T-cell (primary cell): ENCODE results near the gene PSMD6. TPM values are rescaled to one million over a fixed set of nuclear protein-coding genes. Genes with fewer than 3 reads are reported as not detected.

Experiments
- ATAC-seq, 4 experiments: fragments of 200-7000 bp in 3 of 4; fragments of 150-1000 bp in 1 of 4; cut with Tn5 transposase; replicated peaks in 1 of 4; 1 replicate in 3 of 4; 2 replicates in 1 of 4; pipeline ENCODE4 v1.10.0; 2021; ENCODE audit warnings: moderate library complexity in 3 of 4, mild to moderate bottlenecking in 2 of 4, moderate number of reproducible peaks in 1 of 4
- CTCF ChIA-PET, 2 donors: fragments of 300-600 bp; sonication (Branson Sonifier 250); formaldehyde crosslinking; loops; one replicate each; lab custom pipeline; 2022; ENCODE audit warnings: antibody characterized with exemption in 2 of 2; lab: Charles Lee
- POLR2A ChIA-PET, 2 donors: fragments of 300-600 bp; sonication (Branson Sonifier 250); formaldehyde crosslinking; loops; one replicate each; lab custom pipeline; 2022; ENCODE audit warnings: antibody characterized with exemption in 2 of 2; lab: Charles Lee
- DNase-seq, 35 experiments: peaks; one replicate each; pipeline versions ENCODE4 v3.0.0 to v3.0.0-alpha.2; 2013 to 2023
- H3K27ac ChIP-seq: one replicate; pipeline ENCODE4 v1.5.1; 2013; ENCODE audit warnings: low read length
- H3K27me3 ChIP-seq, 2 experiments: replicated peaks in 1 of 2; 1 replicate in 1 of 2; 2 replicates in 1 of 2; pipeline versions ENCODE4 v1.6.1 to v1.7.0; 2013; ENCODE audit warnings: low read length in 1 of 2, mixed read lengths in 1 of 2; ENCODE audit not compliant: control insufficient read depth in 2 of 2, insufficient read depth in 2 of 2; ENCODE audit errors: extremely low read depth in 1 of 2
- H3K36me3 ChIP-seq, 2 donors: 1 replicate in 1 of 2; 2 replicates in 1 of 2; pipeline versions ENCODE4 v1.6.1 to v1.7.0; 2013; ENCODE audit warnings: low read length in 1 of 2; ENCODE audit not compliant: control insufficient read depth in 2 of 2, insufficient read depth in 1 of 2; ENCODE audit errors: extremely low read depth in 1 of 2
- H3K4me1 ChIP-seq, 2 experiments: 1 replicate in 1 of 2; 2 replicates in 1 of 2; pipeline versions ENCODE4 v1.6.1 to v1.7.0; 2013; ENCODE audit warnings: low read length in 2 of 2, mixed read lengths in 1 of 2; ENCODE audit not compliant: insufficient read depth in 2 of 2, control insufficient read depth in 1 of 2; ENCODE audit errors: extremely low read depth in 1 of 2
- H3K4me3 ChIP-seq, 2 donors: 1 replicate in 1 of 2; 2 replicates in 1 of 2; pipeline versions ENCODE4 v1.5.1 to v1.7.0; 2013; ENCODE audit warnings: mild to moderate bottlenecking in 2 of 2, low read length in 1 of 2, moderate library complexity in 1 of 2; ENCODE audit not compliant: control insufficient read depth in 1 of 2; ENCODE audit errors: extremely low read depth in 1 of 2
- H3K9me3 ChIP-seq: 2 replicates; pipeline ENCODE4 v1.7.0; 2013
- H3K27ac Mint-ChIP-seq, 2 donors: one replicate each; pipeline ENCODE4 v1.8.0; 2020 to 2021; ENCODE audit warnings: mild to moderate bottlenecking in 2 of 2, mixed read lengths in 2 of 2
- H3K27me3 Mint-ChIP-seq, 2 donors: one replicate each; pipeline ENCODE4 v1.8.0; 2021 to 2022; ENCODE audit warnings: mixed read lengths in 2 of 2
- H3K36me3 Mint-ChIP-seq: one replicate; pipeline ENCODE4 v1.8.0; 2021; ENCODE audit warnings: mixed read lengths
- H3K4me1 Mint-ChIP-seq, 3 donors: one replicate each; pipeline ENCODE4 v1.8.0; 2020 to 2022; ENCODE audit warnings: mixed read lengths in 3 of 3, mild to moderate bottlenecking in 1 of 3
- H3K4me3 Mint-ChIP-seq, 3 donors: one replicate each; pipeline ENCODE4 v1.8.0; 2020 to 2022; ENCODE audit warnings: mild to moderate bottlenecking in 3 of 3, mixed read lengths in 3 of 3, moderate library complexity in 3 of 3
- H3K9me3 Mint-ChIP-seq, 3 donors: one replicate each; pipeline ENCODE4 v1.8.0; 2020 to 2022; ENCODE audit warnings: mixed read lengths in 3 of 3
- WGBS: methylation state at CpG from one replicate; pipeline ENCODE4 v1.1.5; 2013; ENCODE audit warnings: missing lambda C conversion rate; ENCODE audit not compliant: insufficient coverage; 5-methylcytosine and 5-hydroxymethylcytosine counted together
- total RNA-seq, 35 experiments: library from RNA in 6 of 35; stranded (reverse) in 6 of 35; fragments of 120-200 nt in 1 of 35; gene quantifications; one replicate each; pipeline versions ENCODE4 v1.2.1 to v1.2.4 and lab custom pipeline; 2013 to 2026

Gene PSMD6
- 10 to 100 TPM; 60.2 to 95.4 (median 73.2) TPM for total RNA-seq
- total RNA-seq (2013), result 67.2 TPM
- total RNA-seq (lab: John Stamatoyannopoulos, UW), result 75.4 to 260 (median 107) reads per million in 29 experiments

- CTCF ChIA-PET, result interaction anchor here (0.6 to 1.8 kb wide), 25 partner anchors 11 to 464 kb away, joined by 3 to 16 read pairs (median 4); no protein-coding TSS in a partner anchor
- peaks cover 12% of the 10 kb centered on the region for H3K36me3 Mint-ChIP-seq
Measured at GRCh38 chr3:64023187-64023860, at the start of gene PSMD6. Gene PSMD6, minus strand, starts transcription at chr3:64023494. Its CDS starts 75 bp downstream, at chr3:64023419.

GRCh38 chr3:64072126-64072525 lies 48.8 kb upstream of the PSMD6 start:
- Histone ChIP-seq H3K27ac (no peak overlapping the region), H3K36me3 (no peaks in the 10 kb centered on the region), H3K4me1 (no peaks in the 10 kb centered on the region), H3K4me3 (no peak overlapping the region), H3K27me3 (peaks cover 0 to 9% of the 10 kb centered on the region in 2 experiments), H3K9me3 (no peaks in the 10 kb centered on the region)
- Mint-ChIP-seq H3K9me3 (no peaks in the 10 kb centered on the region), H3K27ac (no peak overlapping the region), H3K4me3 (no peak overlapping the region), H3K27me3 (peaks cover 26 to 44% of the 10 kb centered on the region in 2 donors), H3K4me1 (no peaks in the 10 kb centered on the region), H3K36me3 (no peaks in the 10 kb centered on the region)
- ATAC-seq (no peak), DNase-seq (no peak)
- CTCF ChIA-PET, result no interaction called here
- 78% methylated on average over 2 of the region's 2 CpGs for WGBS
- POLR2A ChIA-PET, result no interaction called here

More at GRCh38 chr3:64023187-64023860, at the start of gene PSMD6:
- Histone ChIP-seq H3K36me3 (peaks cover 0 to 28% of the 10 kb centered on the region in 2 donors), H3K4me3 (peak within 1 kb of the TSS; percentile 75 to 85), H3K27ac (peak within 1 kb of the TSS; percentile 69), H3K27me3 (no peaks in the 10 kb centered on the region), H3K4me1 (peaks cover 10 to 26% of the 10 kb centered on the region in 2 experiments), H3K9me3 (no peaks in the 10 kb centered on the region)
- DNase-seq (peak; percentile 77 to 97 (median 88)), ATAC-seq (peak; percentile 93 to 97 (median 96))
- H3K27ac Mint-ChIP-seq, result peak within 1 kb of the TSS; percentile 87 to 93
- POLR2A ChIA-PET, result interaction anchor here (0.7 to 1.1 kb wide), 4 partner anchors 11 to 55 kb away, joined by 3 to 5 read pairs (median 4); no protein-coding TSS in a partner anchor
- H3K4me3 Mint-ChIP-seq, result peak within 1 kb of the TSS; percentile 88
- under 1% methylated on average over 56 of the region's 59 CpGs for WGBS
- H3K4me1 Mint-ChIP-seq, result peaks cover 34 to 39% (median 38%) of the 10 kb centered on the region in 3 donors
- no peaks in the 10 kb centered on the region for H3K9me3 Mint-ChIP-seq
- H3K27me3 Mint-ChIP-seq, result peaks cover 13 to 16% of the 10 kb centered on the region in 2 donors

- POLR2A ChIA-PET, result no interaction called here
- no peaks in the 10 kb centered on the region for H3K9me3 Mint-ChIP-seq
- no peak overlapping the region for H3K4me3 ChIP-seq
- H3K36me3 ChIP-seq, result no peaks in the 10 kb centered on the region
- H3K9me3 ChIP-seq, result no peaks in the 10 kb centered on the region
- ATAC-seq (no peak), DNase-seq (no peak)
- H3K27me3 Mint-ChIP-seq, result peaks cover 30 to 41% of the 10 kb centered on the region in 2 donors
- no peak overlapping the region for H3K27ac ChIP-seq
- no peaks in the 10 kb centered on the region for H3K36me3 Mint-ChIP-seq
- H3K4me3 Mint-ChIP-seq, result no peak overlapping the region
- CTCF ChIA-PET, result interaction anchor here in 1 of 2 donors (0.5 kb wide), 1 partner anchor 76 kb away, joined by 4 read pairs; no protein-coding TSS in a partner anchor
- H3K27me3 ChIP-seq, result peaks cover 0 to 9% of the 10 kb centered on the region in 2 experiments
- H3K4me1 ChIP-seq, result no peaks in the 10 kb centered on the region
- H3K27ac Mint-ChIP-seq, result no peak overlapping the region
- no peaks in the 10 kb centered on the region for H3K4me1 Mint-ChIP-seq
Measured at GRCh38 chr3:64070704-64071103, 47.4 kb upstream of the PSMD6 start.

- H3K4me3 ChIP-seq, result no peak overlapping the region
- peaks cover 0 to 9% of the 10 kb centered on the region in 2 experiments for H3K27me3 ChIP-seq
- no peaks in the 10 kb centered on the region for H3K36me3 ChIP-seq
- H3K27ac Mint-ChIP-seq, result no peak overlapping the region
- no peak overlapping the region for H3K4me3 Mint-ChIP-seq
- no peaks in the 10 kb centered on the region for H3K4me1 ChIP-seq
- H3K9me3 ChIP-seq, result no peaks in the 10 kb centered on the region
- no peaks in the 10 kb centered on the region for H3K9me3 Mint-ChIP-seq
- POLR2A ChIA-PET, result no interaction called here
- peaks cover 28 to 41% of the 10 kb centered on the region in 2 donors for H3K27me3 Mint-ChIP-seq
- H3K36me3 Mint-ChIP-seq, result no peaks in the 10 kb centered on the region
- CTCF ChIA-PET, result no interaction called here
- ATAC-seq, result no peak
- WGBS, result 67% methylated on average over 7 of the region's 10 CpGs
- no peak for DNase-seq
- no peaks in the 10 kb centered on the region for H3K4me1 Mint-ChIP-seq
- no peak overlapping the region for H3K27ac ChIP-seq
Measured at GRCh38 chr3:64067506-64068346, 44.4 kb upstream of the PSMD6 start.

GRCh38 chr3:64064804-64065203 lies 41.5 kb upstream of the PSMD6 start:
- Mint-ChIP-seq H3K27me3 (peaks cover 22 to 29% of the 10 kb centered on the region in 2 donors), H3K9me3 (no peaks in the 10 kb centered on the region), H3K36me3 (no peaks in the 10 kb centered on the region), H3K4me1 (no peaks in the 10 kb centered on the region), H3K4me3 (no peak overlapping the region), H3K27ac (no peak overlapping the region)
- no peak for DNase-seq
- H3K4me1 ChIP-seq, result no peaks in the 10 kb centered on the region
- H3K27me3 ChIP-seq, result peaks cover 0 to 5% of the 10 kb centered on the region in 2 experiments
- WGBS, result 89% methylated on average over 1 of the region's 2 CpGs
- no peaks in the 10 kb centered on the region for H3K9me3 ChIP-seq
- ChIA-PET POLR2A (no interaction called here), CTCF (no interaction called here)
- no peak overlapping the region for H3K27ac ChIP-seq
- ATAC-seq, result no peak
- H3K4me3 ChIP-seq, result no peak overlapping the region
- H3K36me3 ChIP-seq, result no peaks in the 10 kb centered on the region

GRCh38 chr3:64063983-64064438 lies 40.7 kb upstream of the PSMD6 start:
- Histone ChIP-seq H3K36me3 (no peaks in the 10 kb centered on the region), H3K9me3 (no peaks in the 10 kb centered on the region), H3K4me3 (no peak overlapping the region), H3K4me1 (no peaks in the 10 kb centered on the region), H3K27me3 (peaks cover 0 to 5% of the 10 kb centered on the region in 2 experiments), H3K27ac (no peak overlapping the region)
- ChIA-PET CTCF (no interaction called here), POLR2A (no interaction called here)
- H3K9me3 Mint-ChIP-seq, result no peaks in the 10 kb centered on the region
- DNase-seq (no peak), ATAC-seq (no peak)
- H3K36me3 Mint-ChIP-seq, result no peaks in the 10 kb centered on the region
- no CpG with 5 or more reads among the region's 2 CpGs for WGBS
- H3K4me1 Mint-ChIP-seq, result no peaks in the 10 kb centered on the region
- H3K27me3 Mint-ChIP-seq, result peaks cover 26 to 34% of the 10 kb centered on the region in 2 donors
- no peak overlapping the region for H3K4me3 Mint-ChIP-seq
- H3K27ac Mint-ChIP-seq, result no peak overlapping the region
